Endothelial cell of umbilical vein (primary cell): ENCODE measurements around the gene XPO6. TPM values are rescaled to one million over a fixed set of nuclear protein-coding genes. Genes with fewer than 3 reads are reported as not detected.
"Not testable (repeated sequence)": the region's sequence is repeated elsewhere in the genome, so short reads cannot be mapped to it uniquely, and the experiment has no call there.

Experiments
- BruUV-seq: library from RNA; stranded (reverse); fragments of 400-500 nt; replicated peaks from 2 replicates; lab custom pipeline; 2021; lab: Mats Ljungman, UMichigan
- CTCF ChIA-PET: fragments of 300-600, 350-600 bp; sonication (Branson Sonifier 250); formaldehyde crosslinking; loops from one replicate; lab custom pipeline; 2021; ENCODE audit warnings: antibody characterized with exemption, inconsistent platforms; lab: Charles Lee
- POLR2A ChIA-PET: fragments of 300-600, 350-600 bp; sonication (Branson Sonifier 250); formaldehyde crosslinking; loops from one replicate; lab custom pipeline; 2021; ENCODE audit warnings: antibody characterized with exemption, inconsistent platforms; lab: Charles Lee
- DNase-seq: peaks from one replicate; pipeline ENCODE4 v3.0.0-alpha.2; 2011; ENCODE audit warnings: low read depth, low spot score
- FAIRE-seq: peaks from 2 replicates; lab custom pipeline; 2011; peaks lifted over from hg19 to GRCh38; lab: Jason Lieb, UNC
- H2AFZ ChIP-seq: 2 replicates; pipeline ENCODE4 v1.6.0; 2012; ENCODE audit warnings: low read depth, low read length, control low read depth, inconsistent platforms
- H3K27ac ChIP-seq: 2 replicates; pipeline ENCODE4 v1.5.1; 2011; ENCODE audit warnings: low read depth, mild to moderate bottlenecking, control low read depth, low read length, moderate library complexity; ENCODE audit not compliant: insufficient read depth
- H3K27me3 ChIP-seq, 2 experiments: 2 replicates each; pipeline versions ENCODE4 v1.6.0 to v1.6.1; 2011; ENCODE audit warnings: low read length in 2 of 2, mixed read lengths in 1 of 2; ENCODE audit not compliant: control insufficient read depth in 2 of 2, insufficient read depth in 2 of 2
- H3K36me3 ChIP-seq, 2 experiments: 2 replicates in 1 of 2; 3 replicates in 1 of 2; pipeline ENCODE4 v1.5.1; 2011; ENCODE audit warnings: low read length in 2 of 2, mild to moderate bottlenecking in 1 of 2, moderate library complexity in 1 of 2; ENCODE audit not compliant: control insufficient read depth in 2 of 2, insufficient read depth in 2 of 2; ENCODE audit errors: extremely low read depth in 1 of 2
- H3K4me1 ChIP-seq: 3 replicates; pipeline ENCODE4 v1.5.1; 2011; ENCODE audit warnings: mild to moderate bottlenecking, low read length; ENCODE audit not compliant: control insufficient read depth, insufficient read depth; ENCODE audit errors: extremely low read depth
- H3K4me2 ChIP-seq: 2 replicates; pipeline ENCODE4 v1.6.1; 2011; ENCODE audit warnings: low read length, control low read depth, mixed read lengths; ENCODE audit not compliant: insufficient read depth
- H3K4me3 ChIP-seq, 3 experiments: fragments of 200-600 bp in 1 of 3; sonication (generic), shearing (Covaris generic) in 1 of 3; replicated peaks in 1 of 3; 2 replicates each; pipeline ENCODE4 v1.5.1; 2011 to 2016; ENCODE audit warnings: control low read depth in 3 of 3, low read length in 3 of 3, mild to moderate bottlenecking in 2 of 3, inconsistent platforms in 1 of 3, low read depth in 1 of 3, moderate library complexity in 1 of 3; ENCODE audit not compliant: insufficient read depth in 1 of 3
- H3K79me2 ChIP-seq: 2 replicates; pipeline ENCODE4 v1.6.0; 2012; ENCODE audit warnings: low read length, inconsistent platforms; ENCODE audit not compliant: control insufficient read depth, insufficient read depth
- H3K9ac ChIP-seq: replicated peaks from 2 replicates; pipeline ENCODE3; 2011; ENCODE audit warnings: low read length, control low read depth; ENCODE audit not compliant: insufficient read depth; ENCODE audit errors: extremely low read depth
- H3K9me1 ChIP-seq: replicated peaks from 3 replicates; pipeline ENCODE4 v1.6.0; 2011; ENCODE audit warnings: mild to moderate bottlenecking, low read length; ENCODE audit not compliant: control insufficient read depth, insufficient read depth; ENCODE audit errors: extremely low read depth
- H3K9me3 ChIP-seq: replicated peaks from 2 replicates; pipeline ENCODE4 v1.5.1; 2012; ENCODE audit warnings: low read length, inconsistent platforms; ENCODE audit not compliant: control insufficient read depth, insufficient read depth
- H4K20me1 ChIP-seq: replicated peaks from 2 replicates; pipeline ENCODE3; 2011; ENCODE audit warnings: mild to moderate bottlenecking, low read length; ENCODE audit not compliant: control insufficient read depth, insufficient read depth; ENCODE audit errors: extremely low read depth
- JUN ChIP-seq: IDR thresholded peaks from 2 replicates; pipeline ENCODE4 v1.6.1; 2011; ENCODE audit warnings: borderline replicate concordance, low read depth; ENCODE audit not compliant: insufficient read length, insufficient read depth
- dilution Hi-C: fragments of 300-500 bp; cut with MboI; formaldehyde crosslinking; loops from one replicate; pipeline ENCODE4 v1.15.0; 2019; ENCODE audit warnings: low sequenced_read_pairs; ENCODE audit not compliant: extremely low pct_ligation_motif_present
- intact Hi-C: fragments of 100-400 bp; cut with micrococcal nuclease; formaldehyde crosslinking; loops from one replicate; pipeline ENCODE4 v1.10.0; 2022
- polyA plus RNA-seq, 4 experiments: library from polyadenylated mRNA; depleted of rRNA in 3 of 4; stranded (reverse) in 3 of 4; unstranded in 1 of 4; fragments of >200 nt; gene quantifications; 2 replicates each; pipeline versions ENCODE4 v1.2.1 to v1.2.3, GENCODE V29; 2011 to 2012; ENCODE audit warnings: missing spikeins in 1 of 4
- total RNA-seq: library from RNA; stranded (reverse); gene quantifications from 2 replicates; pipeline ENCODE4 v1.2.3, GENCODE V29; 2021

Gene XPO6
- total and polyA plus RNA-seq, 2 donors (not counting 3 experiments of a cell fraction or from before 2014, with no cell fraction given) = 170 to 272 TPM

- ChIA-PET CTCF (no interaction called here), POLR2A (no interaction called here)
- H3K36me3 ChIP-seq = peaks cover 22 to 33% of the 10 kb centered on the region in 2 experiments
- no peaks in the 10 kb centered on the region for H3K27me3 ChIP-seq
- no peaks in the 10 kb centered on the region for H3K4me1 ChIP-seq
- no peak overlapping the region for H3K4me2 ChIP-seq
- H3K9ac ChIP-seq = no peak overlapping the region
- dilution Hi-C loops = no loop called here
- no peak for DNase-seq
- H3K79me2 ChIP-seq = no peaks in the 10 kb centered on the region
- no peaks in the 10 kb centered on the region for H3K9me1 ChIP-seq
- H2AFZ ChIP-seq = no peak overlapping the region
- TF ChIP-seq JUN = no peak
- H4K20me1 ChIP-seq = no peaks in the 10 kb centered on the region
- H3K9me3 ChIP-seq = no peaks in the 10 kb centered on the region
- no TSS peak for BruUV-seq
- intact Hi-C loops = no loop called here
- FAIRE-seq = no peak
- no peak overlapping the region for H3K27ac ChIP-seq
- H3K4me3 ChIP-seq = no peak overlapping the region
Measured at GRCh38 chr16:28117168-28117565, 94.6 kb downstream of the XPO6 start.

- CTCF ChIA-PET = interaction anchor here (0.6 kb wide), 1 partner anchor 192 kb away, joined by 3 read pairs; no protein-coding TSS in a partner anchor
Measured at GRCh38 chr16:28115866-28116265, 95.9 kb downstream of the XPO6 start.

More at GRCh38 chr16:28115866-28116265, 95.9 kb downstream of the XPO6 start:
- POLR2A ChIA-PET = interaction anchor here (0.5 kb wide), 1 partner anchor 20 kb away, joined by 6 read pairs; no protein-coding TSS in a partner anchor
- intact Hi-C loops, FAIRE-seq, DNase-seq, H3K9ac ChIP-seq, H3K4me2 ChIP-seq, BruUV-seq, H3K9me3 ChIP-seq, H3K79me2 ChIP-seq, H3K4me3 ChIP-seq, H3K27ac ChIP-seq, H3K27me3 ChIP-seq, H2AFZ ChIP-seq, H3K9me1 ChIP-seq, dilution Hi-C loops, H4K20me1 ChIP-seq, H3K4me1 ChIP-seq: not testable (repeated sequence)
- H3K36me3 ChIP-seq = peaks cover 27 to 30% of the 10 kb centered on the region in 2 experiments
